NCI-H510A treated with DMSO at 0.1 percent for 48 hours (cell line): ENCODE measurements around the gene UTS2.

Source experiments
- DNase-seq: peaks from one replicate; lab custom pipeline; 2025; lab: John Stamatoyannopoulos, UW

UTS2 gene

GRCh38 chr1:7852804-7853683, at the start of gene UTS2:
UTS2 (minus strand) TSS chr1:7853065; CDS start chr1:7853003, 62 bp downstream.
- no peak for DNase-seq

- DNase-seq, result no peak
Measured at GRCh38 chr1:7899741-7900140, 46.9 kb upstream of the UTS2 start.

- no peak for DNase-seq
Measured at GRCh38 chr1:7898962-7899361, 46.1 kb upstream of the UTS2 start.

- no peak for DNase-seq
Measured at GRCh38 chr1:7896994-7897393, 44.1 kb upstream of the UTS2 start.

GRCh38 chr1:7893529-7894180, 40.8 kb upstream of the UTS2 start:
- no peak for DNase-seq

- no peak for DNase-seq
Measured at GRCh38 chr1:7891804-7892203, 38.9 kb upstream of the UTS2 start.

GRCh38 chr1:7890853-7891252, 38.0 kb upstream of the UTS2 start:
- DNase-seq, result no peak

- no peak for DNase-seq
Measured at GRCh38 chr1:7888248-7889081, 35.6 kb upstream of the UTS2 start.

- no peak for DNase-seq
Measured at GRCh38 chr1:7886405-7886745, 33.5 kb upstream of the UTS2 start.

GRCh38 chr1:7885513-7886404, 32.9 kb upstream of the UTS2 start:
- DNase-seq, result no peak

GRCh38 chr1:7884757-7885156, 31.9 kb upstream of the UTS2 start:
- no peak for DNase-seq

GRCh38 chr1:7879228-7879627, 26.4 kb upstream of the UTS2 start:
- no peak for DNase-seq

GRCh38 chr1:7878027-7878426, 25.2 kb upstream of the UTS2 start:
- DNase-seq, result no peak

- no peak for DNase-seq
Measured at GRCh38 chr1:7873801-7874795, 21.2 kb upstream of the UTS2 start.

- no peak for DNase-seq
Measured at GRCh38 chr1:7871136-7871535, 18.3 kb upstream of the UTS2 start.

GRCh38 chr1:7869136-7869920, 16.5 kb upstream of the UTS2 start:
- DNase-seq, result no peak

GRCh38 chr1:7868070-7868780, 15.4 kb upstream of the UTS2 start:
- no peak for DNase-seq

- no peak for DNase-seq
Measured at GRCh38 chr1:7865978-7866377, 13.1 kb upstream of the UTS2 start.

GRCh38 chr1:7863756-7864328, 11.0 kb upstream of the UTS2 start:
- no peak for DNase-seq
